ENCODE results near the gene KIF17.

Gene KIF17

GRCh38 chr1:20717452-20718342, at the start of gene KIF17:
Gene KIF17 (minus strand): TSS chr1:20718007. CDS start chr1:20717706, 301 bp downstream.
- H3K4me3 Mint-ChIP-seq, result peak within 1 kb of the TSS; percentile 63
- H3K27me3 Mint-ChIP-seq, result peaks cover 28% of the 10 kb centered on the region
- no peaks in the 10 kb centered on the region for H3K36me3 Mint-ChIP-seq (ENCODE audit: low read depth)
- peaks cover 4% of the 10 kb centered on the region for H3K4me1 Mint-ChIP-seq (ENCODE audit: low read depth)
- peak within 1 kb of the TSS; percentile 34 for H3K27ac Mint-ChIP-seq
- no peaks in the 10 kb centered on the region for H3K9me3 Mint-ChIP-seq

- Mint-ChIP-seq H3K4me1 (ENCODE audit: low read depth) (no peaks in the 10 kb centered on the region), H3K36me3 (ENCODE audit: low read depth) (peaks cover 70% of the 10 kb centered on the region), H3K4me3 (no peak overlapping the region), H3K9me3 (no peaks in the 10 kb centered on the region), H3K27ac (no peak overlapping the region), H3K27me3 (no peaks in the 10 kb centered on the region)
Measured at GRCh38 chr1:20767271-20767670, 49.5 kb upstream of the KIF17 start.

- H3K4me1 Mint-ChIP-seq (ENCODE audit: low read depth), result no peaks in the 10 kb centered on the region
- no peak overlapping the region for H3K4me3 Mint-ChIP-seq
- H3K27me3 Mint-ChIP-seq, result no peaks in the 10 kb centered on the region
- H3K9me3 Mint-ChIP-seq, result no peaks in the 10 kb centered on the region
- H3K36me3 Mint-ChIP-seq (ENCODE audit: low read depth), result peaks cover 74% of the 10 kb centered on the region
- H3K27ac Mint-ChIP-seq, result no peak overlapping the region
Measured at GRCh38 chr1:20763417-20763816, 45.6 kb upstream of the KIF17 start.

DNA sequence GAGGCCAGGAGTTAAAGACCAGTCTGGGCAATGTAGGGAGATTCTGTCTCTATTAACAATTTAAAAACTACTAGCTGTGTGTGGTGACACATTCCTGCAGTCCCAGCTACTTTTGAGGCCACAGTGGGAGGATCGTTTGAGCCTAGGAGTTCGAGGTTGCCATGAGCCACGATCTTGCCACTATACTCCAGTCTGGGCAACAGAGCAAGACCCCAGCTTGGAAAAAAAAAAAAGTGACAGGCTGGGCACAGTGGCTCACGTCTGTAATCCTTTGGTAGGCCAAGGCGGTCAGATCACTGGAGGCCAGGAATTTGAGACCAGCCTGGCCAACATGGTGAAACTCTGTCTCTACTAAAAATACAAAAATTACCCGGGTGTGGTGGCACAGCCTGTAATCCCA, 42.5 kb upstream of the KIF17 start:
- Mint-ChIP-seq H3K4me3 (no peak overlapping the region), H3K36me3 (ENCODE audit: low read depth) (peaks cover 69% of the 10 kb centered on the region), H3K4me1 (ENCODE audit: low read depth) (no peaks in the 10 kb centered on the region), H3K27me3 (no peaks in the 10 kb centered on the region), H3K9me3 (no peaks in the 10 kb centered on the region), H3K27ac (no peak overlapping the region)

- H3K27me3 Mint-ChIP-seq, result no peaks in the 10 kb centered on the region
- no peak overlapping the region for H3K4me3 Mint-ChIP-seq
- no peak overlapping the region for H3K27ac Mint-ChIP-seq
- no peaks in the 10 kb centered on the region for H3K9me3 Mint-ChIP-seq
- H3K36me3 Mint-ChIP-seq (ENCODE audit: low read depth), result peaks cover 43% of the 10 kb centered on the region
- H3K4me1 Mint-ChIP-seq (ENCODE audit: low read depth), result no peaks in the 10 kb centered on the region
Measured at GRCh38 chr1:20753589-20753988, 35.8 kb upstream of the KIF17 start.

GRCh38 chr1:20751462-20751990, 33.7 kb upstream of the KIF17 start:
- no peaks in the 10 kb centered on the region for H3K9me3 Mint-ChIP-seq
- H3K27ac Mint-ChIP-seq, result no peak overlapping the region

DNA sequence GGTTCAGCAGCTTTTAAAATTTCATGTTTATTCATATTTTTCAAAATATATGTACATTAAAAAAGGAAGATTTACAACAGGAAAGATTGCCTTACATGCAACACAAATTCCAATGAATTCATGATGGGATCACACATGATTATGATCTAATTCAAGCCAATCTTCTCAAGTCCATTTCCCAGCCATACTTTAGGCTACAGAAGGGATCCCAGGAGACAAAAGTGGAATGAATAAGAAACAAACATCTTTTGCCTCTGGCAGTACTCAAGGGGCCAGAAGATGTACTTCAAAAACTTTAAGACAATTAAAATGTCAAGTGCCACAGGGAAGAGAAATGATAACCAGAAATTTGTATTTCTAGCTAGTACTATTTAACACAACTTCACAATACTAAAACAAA, 24.9 kb upstream of the KIF17 start:
- Mint-ChIP-seq H3K27me3 (no peaks in the 10 kb centered on the region), H3K4me3 (no peak overlapping the region), H3K27ac (peak overlapping the region; percentile 26), H3K9me3 (no peaks in the 10 kb centered on the region), H3K4me1 (ENCODE audit: low read depth) (no peaks in the 10 kb centered on the region), H3K36me3 (ENCODE audit: low read depth) (peaks cover 68% of the 10 kb centered on the region)

More at GRCh38 chr1:20751462-20751990, 33.7 kb upstream of the KIF17 start:
- Mint-ChIP-seq H3K4me3 (no peak overlapping the region), H3K27me3 (no peaks in the 10 kb centered on the region), H3K36me3 (ENCODE audit: low read depth) (peaks cover 59% of the 10 kb centered on the region), H3K4me1 (ENCODE audit: low read depth) (no peaks in the 10 kb centered on the region)

DNA sequence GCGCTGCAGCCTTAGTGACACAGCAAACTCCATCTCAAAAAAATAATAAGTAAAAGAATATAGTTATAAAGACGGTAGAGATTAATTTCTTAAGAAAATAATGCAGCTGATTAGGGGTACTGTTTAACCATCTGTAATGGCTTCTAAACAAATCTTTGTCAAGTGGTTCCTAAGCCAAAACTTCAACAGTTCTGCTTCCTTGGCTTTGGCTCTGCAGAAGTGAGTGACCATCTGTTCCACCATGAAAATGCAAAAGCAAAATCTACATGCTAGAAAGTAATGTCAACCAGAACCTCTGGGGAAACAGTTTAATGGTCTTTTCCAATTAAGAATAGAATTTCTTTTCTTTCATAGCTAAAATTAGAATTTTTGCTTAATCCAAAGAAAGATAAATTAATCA, 23.0 kb upstream of the KIF17 start:
- H3K4me1 Mint-ChIP-seq (ENCODE audit: low read depth), result no peaks in the 10 kb centered on the region
- H3K4me3 Mint-ChIP-seq, result no peak overlapping the region
- H3K27me3 Mint-ChIP-seq, result no peaks in the 10 kb centered on the region
- no peak overlapping the region for H3K27ac Mint-ChIP-seq
- no peaks in the 10 kb centered on the region for H3K9me3 Mint-ChIP-seq
- peaks cover 63% of the 10 kb centered on the region for H3K36me3 Mint-ChIP-seq (ENCODE audit: low read depth)

DNA sequence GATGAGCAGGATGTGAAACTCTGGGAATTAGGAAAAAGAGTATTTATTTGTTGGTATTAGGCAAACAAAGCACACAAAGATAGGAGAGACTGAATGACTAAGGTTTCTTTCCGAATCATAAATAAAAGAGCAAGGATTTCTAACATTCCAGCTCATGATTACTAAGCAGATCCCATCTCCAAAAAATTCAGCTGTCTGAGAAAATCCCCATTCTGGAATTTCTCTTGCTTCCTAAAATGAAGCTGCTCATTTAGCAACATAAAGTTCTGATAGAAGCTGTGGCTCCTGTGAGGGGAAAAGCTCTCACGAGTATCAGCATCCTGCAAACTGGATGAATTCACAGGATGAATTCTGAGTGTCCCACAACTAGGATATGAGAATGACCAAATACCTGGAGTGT, 21.4 kb upstream of the KIF17 start:
- Mint-ChIP-seq H3K36me3 (ENCODE audit: low read depth) (peaks cover 52% of the 10 kb centered on the region), H3K27ac (no peak overlapping the region), H3K4me3 (no peak overlapping the region), H3K9me3 (no peaks in the 10 kb centered on the region), H3K4me1 (ENCODE audit: low read depth) (no peaks in the 10 kb centered on the region), H3K27me3 (no peaks in the 10 kb centered on the region)

GRCh38 chr1:20735581-20736111, 17.8 kb upstream of the KIF17 start:
- Mint-ChIP-seq H3K27ac (no peak overlapping the region), H3K4me3 (no peak overlapping the region), H3K36me3 (ENCODE audit: low read depth) (peaks cover 26% of the 10 kb centered on the region), H3K9me3 (no peaks in the 10 kb centered on the region), H3K4me1 (ENCODE audit: low read depth) (peaks cover 19% of the 10 kb centered on the region), H3K27me3 (peaks cover 6% of the 10 kb centered on the region)

- H3K4me1 Mint-ChIP-seq (ENCODE audit: low read depth), result peaks cover 21% of the 10 kb centered on the region
- H3K36me3 Mint-ChIP-seq (ENCODE audit: low read depth), result peaks cover 15% of the 10 kb centered on the region
- H3K27me3 Mint-ChIP-seq, result peaks cover 16% of the 10 kb centered on the region
- H3K4me3 Mint-ChIP-seq, result peak overlapping the region; percentile 83
- H3K27ac Mint-ChIP-seq, result peak overlapping the region; percentile 45
- H3K9me3 Mint-ChIP-seq, result no peaks in the 10 kb centered on the region
Measured at GRCh38 chr1:20733360-20733975, 15.7 kb upstream of the KIF17 start.

- Mint-ChIP-seq H3K4me1 (ENCODE audit: low read depth) (peaks cover 21% of the 10 kb centered on the region), H3K27me3 (peaks cover 21% of the 10 kb centered on the region), H3K27ac (peak within 1 kb of the TSS; percentile 45), H3K4me3 (peak within 1 kb of the TSS; percentile 83), H3K9me3 (no peaks in the 10 kb centered on the region), H3K36me3 (ENCODE audit: low read depth) (peaks cover 15% of the 10 kb centered on the region)
Measured at GRCh38 chr1:20732588-20733359, 15.0 kb upstream of the KIF17 start, which contains the start of gene SH2D5. Gene SH2D5 (minus strand): TSS chr1:20732703. CDS start chr1:20728044, 4,659 bp downstream.

DNA sequence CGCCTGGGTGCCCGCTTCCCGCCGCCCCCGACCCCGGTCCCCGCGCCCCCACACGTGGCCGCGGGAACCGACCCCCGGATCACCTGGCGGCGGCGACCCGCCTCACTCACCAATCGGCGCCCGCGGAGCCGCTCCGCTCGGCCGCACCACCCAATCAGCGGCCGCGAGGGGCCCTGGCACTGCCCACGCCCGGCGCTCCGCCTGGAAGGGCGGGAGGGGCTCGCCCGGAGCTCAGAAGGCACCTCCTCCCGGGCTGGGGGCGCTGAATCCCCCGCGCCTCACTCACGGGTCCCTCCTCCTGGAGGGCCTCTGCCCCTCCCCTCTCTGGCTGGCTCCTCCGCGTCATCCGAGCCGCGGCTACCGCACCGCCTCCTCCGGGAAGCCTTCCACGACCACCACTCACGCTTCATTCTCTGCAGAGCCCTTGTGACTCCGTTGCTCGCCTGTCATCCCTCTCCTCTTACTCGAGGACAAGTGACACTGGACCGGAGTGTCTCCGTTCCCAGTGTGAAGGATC, 14.3 kb upstream of the KIF17 start:
- Mint-ChIP-seq H3K4me3 (peak overlapping the region; percentile 83), H3K27me3 (peaks cover 21% of the 10 kb centered on the region), H3K9me3 (no peaks in the 10 kb centered on the region), H3K4me1 (ENCODE audit: low read depth) (peaks cover 21% of the 10 kb centered on the region), H3K27ac (peak overlapping the region; percentile 36), H3K36me3 (ENCODE audit: low read depth) (peaks cover 15% of the 10 kb centered on the region)

All from stimulated activated naive CD8-positive, alpha-beta T cell treated with anti-CD3 and anti-CD28 coated beads, Interleukin-15, Interleukin-2, amounts not matched to agents 100 ng/mL and 50 ng/mL, for 24 hours (primary cell).